Right ventricle myocardium superior (tissue), 1 donor: ENCODE data around the gene BBS1. TPM values are rescaled to one million over a fixed set of nuclear protein-coding genes. Genes with fewer than 3 reads are reported as not detected.
"Not testable (repeated sequence)": the region's sequence is repeated elsewhere in the genome, so short reads cannot be mapped to it uniquely, and the experiment has no call there.

ENCODE experiments used
- ATAC-seq: fragments of 200-7000 bp; cut with Tn5 transposase; one replicate; pipeline ENCODE4 v1.9.1; 2020; ENCODE audit warnings: mild to moderate bottlenecking; ENCODE audit not compliant: poor library complexity
- DNase-seq: peaks from one replicate; pipeline ENCODE4 v3.0.0-alpha.2; 2020
- intact Hi-C: fragments of 100-400 bp; cut with DNase I; formaldehyde crosslinking; loops from one replicate; pipeline ENCODE4 v1.11.2; 2022
- total RNA-seq: library from RNA; stranded (reverse); fragmentation: NEBNext Ultra II Directional; extraction: Animal tissue kit (Norgen Biotek cat#: 25700); gene quantifications from one replicate; pipeline ENCODE4 v1.2.1, GENCODE V29; 2021
- donor health status: DM: no; HTN: yes; CAD: no; lungs with severe emphysema.

BBS1 gene
- total RNA-seq, 1 donor from 2014 or later: 12.1 TPM

DNA sequence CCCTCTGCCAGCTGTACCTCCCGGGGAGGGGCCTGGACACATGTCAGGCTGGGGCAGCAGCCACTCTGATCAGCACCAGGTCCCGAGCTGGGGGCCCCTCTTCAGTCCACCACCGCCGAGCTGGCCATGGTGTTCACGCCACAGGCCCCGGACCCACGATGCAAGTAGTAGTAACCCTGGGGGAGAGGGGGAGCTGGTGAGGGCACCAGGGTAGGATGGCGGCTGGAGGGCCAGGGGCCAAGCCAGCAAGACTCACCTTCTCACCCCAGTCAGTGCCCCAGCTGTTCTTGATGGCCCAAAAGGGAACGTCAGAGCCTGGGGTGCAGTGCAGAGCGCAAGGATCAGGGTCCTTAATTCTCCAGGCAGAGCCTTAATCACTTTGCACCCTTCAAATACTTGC lies 53.4 kb downstream of the BBS1 start:
- intact Hi-C loops: no loop called here
- DNase-seq (no peak), ATAC-seq (no peak)

DNA sequence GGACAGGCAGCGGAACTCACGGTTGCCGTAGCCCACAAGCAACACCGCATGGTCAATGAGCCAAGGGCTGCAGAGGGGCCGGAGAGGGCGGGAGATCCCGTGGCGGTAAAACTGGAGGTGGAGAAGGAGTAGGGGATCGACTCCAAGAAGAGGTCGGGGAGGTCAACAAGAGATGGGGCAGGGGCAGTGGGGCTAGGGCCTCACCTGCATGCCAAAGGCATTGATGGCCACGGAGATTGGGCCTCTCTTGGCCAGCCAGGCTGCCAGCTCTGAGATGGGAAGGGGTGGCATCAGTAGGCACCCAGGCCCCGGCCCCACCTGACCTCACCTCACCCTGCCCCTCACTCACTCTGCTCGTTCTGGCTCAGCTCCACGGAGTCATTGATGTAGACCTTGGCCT lies 54.1 kb downstream of the BBS1 start:
- intact Hi-C loops: no loop called here
- ATAC-seq: no peak
- no peak for DNase-seq

DNA sequence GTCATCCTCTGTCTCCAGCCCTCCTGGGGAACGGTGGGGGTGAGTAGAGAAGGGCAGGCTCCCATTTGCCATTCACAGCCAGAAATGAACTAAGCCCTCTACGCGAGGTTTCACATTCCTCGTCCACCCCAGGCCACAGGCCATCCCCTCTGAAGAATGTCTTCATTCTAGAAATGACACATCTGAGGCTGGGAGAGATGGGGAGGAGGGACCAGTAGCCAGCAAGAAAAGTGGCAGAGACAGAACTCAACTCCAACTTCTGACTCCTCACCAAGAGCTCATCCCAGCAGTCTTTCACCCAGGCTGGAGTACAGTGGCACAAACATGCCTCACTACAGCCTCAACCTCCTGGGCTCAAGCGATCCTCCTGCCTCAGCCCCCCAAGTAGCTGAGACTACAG lies 54.5 kb downstream of the BBS1 start:
- ATAC-seq (no peak), DNase-seq (no peak)
- intact Hi-C loops: no loop called here

DNA sequence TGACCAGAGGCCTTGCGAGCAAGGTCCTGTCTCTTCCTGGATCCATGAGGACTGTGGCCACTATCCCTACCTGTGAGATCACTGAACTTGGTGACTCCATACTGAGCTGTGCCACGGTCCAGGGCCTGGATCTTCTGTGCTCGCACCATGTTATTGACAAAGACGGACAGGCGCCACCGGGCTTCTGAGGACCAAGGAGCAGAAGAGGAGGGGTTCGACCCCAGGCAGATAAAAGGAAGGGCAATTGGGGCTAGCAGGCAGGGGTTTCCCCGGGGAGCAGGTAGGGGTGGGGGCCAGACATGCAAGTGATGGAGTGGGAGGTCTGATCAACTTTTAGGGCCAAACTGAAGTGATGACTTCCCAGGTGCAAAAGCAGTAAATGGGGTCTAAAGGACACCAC lies 55.8 kb downstream of the BBS1 start:
- ATAC-seq: no peak
- intact Hi-C loops: no loop called here
- no peak for DNase-seq

DNA sequence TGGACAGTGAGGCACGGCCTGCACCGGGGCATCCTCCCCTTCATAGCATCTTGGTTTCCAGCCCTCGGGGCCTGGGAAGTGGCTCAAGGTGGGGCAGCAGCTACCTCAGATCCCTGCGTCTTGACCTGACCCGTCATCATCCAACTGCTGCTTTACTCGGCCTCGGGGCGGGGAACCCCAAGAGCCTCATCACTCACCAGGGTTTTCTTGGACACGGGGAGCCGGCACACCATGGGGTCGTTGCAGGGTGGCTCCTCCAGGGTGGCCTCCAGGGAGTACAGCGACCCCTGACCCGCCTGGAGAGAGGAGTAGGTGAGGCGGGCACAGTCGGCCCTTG lies 57.3 kb downstream of the BBS1 start:
- no peak for ATAC-seq
- DNase-seq: no peak
- intact Hi-C loops: no loop called here

DNA sequence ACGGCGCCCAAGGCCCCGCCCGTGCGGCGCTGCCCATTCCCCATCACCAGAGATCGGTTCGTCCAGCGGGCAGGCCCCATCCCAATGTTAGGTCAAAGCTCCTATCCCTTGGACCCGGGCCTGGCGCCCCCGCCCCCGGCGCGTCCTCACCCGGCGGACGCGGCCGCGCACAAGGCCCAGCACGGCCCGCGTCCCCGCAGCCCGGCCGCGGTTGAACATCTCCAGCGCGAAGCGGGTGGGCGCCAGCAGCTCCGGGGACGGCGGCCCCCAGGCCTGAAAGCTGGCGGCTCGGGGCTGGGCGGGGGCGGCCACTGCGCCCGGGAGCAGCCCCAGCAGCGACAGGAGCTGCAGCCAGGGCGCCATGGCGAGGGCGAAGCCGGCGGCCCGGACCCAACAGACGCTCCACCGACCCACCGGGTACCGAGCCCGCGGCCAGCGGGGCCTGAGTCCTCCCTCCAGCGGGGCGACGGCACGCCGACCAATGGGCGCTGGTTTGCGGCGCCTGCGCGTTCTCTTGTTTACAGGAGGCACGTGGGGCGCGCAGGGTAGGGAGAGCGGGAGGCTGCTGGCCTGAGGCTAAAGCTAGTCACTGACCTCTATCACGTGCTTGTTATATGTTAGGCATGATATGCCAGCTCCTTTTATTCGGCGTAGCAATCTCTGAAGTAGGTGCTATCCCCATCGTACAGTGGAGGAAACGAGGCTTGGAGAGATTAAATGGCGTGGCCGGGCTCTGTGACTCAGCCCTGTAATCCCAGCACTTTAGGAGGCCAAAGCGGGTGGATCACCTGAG lies 57.9 kb downstream of the BBS1 start, which contains the start of gene CTSF:
Gene CTSF (minus strand): TSS at position 483 of the 793 bp plus-strand sequence. CDS start 120 bp downstream, at position 363.
- ATAC-seq: peak; percentile 99
- peak; percentile 94 for DNase-seq
- intact Hi-C loops: no loop called here

DNA sequence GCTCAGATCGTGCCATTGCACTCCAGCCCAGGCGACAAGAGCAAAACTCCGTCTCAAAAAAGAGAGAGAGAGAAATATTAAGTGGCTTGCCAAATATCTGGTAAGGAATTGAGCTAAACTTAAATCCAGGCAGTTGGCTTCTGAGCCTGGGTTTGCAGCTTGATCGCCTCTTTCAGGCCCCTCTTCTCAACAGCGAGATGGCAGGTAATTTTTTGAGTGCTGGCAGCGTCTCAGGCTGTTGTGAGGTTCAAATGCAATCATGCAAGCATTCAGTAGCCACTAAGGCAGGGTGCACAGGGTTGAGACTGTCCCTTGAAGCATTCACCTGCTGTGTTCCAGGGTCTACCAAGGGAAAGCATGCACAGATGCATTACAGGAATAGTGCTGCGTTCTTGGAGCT lies 58.6 kb downstream of the BBS1 start:
- DNase-seq (no peak), ATAC-seq (no peak)
- intact Hi-C loops: no loop called here

DNA sequence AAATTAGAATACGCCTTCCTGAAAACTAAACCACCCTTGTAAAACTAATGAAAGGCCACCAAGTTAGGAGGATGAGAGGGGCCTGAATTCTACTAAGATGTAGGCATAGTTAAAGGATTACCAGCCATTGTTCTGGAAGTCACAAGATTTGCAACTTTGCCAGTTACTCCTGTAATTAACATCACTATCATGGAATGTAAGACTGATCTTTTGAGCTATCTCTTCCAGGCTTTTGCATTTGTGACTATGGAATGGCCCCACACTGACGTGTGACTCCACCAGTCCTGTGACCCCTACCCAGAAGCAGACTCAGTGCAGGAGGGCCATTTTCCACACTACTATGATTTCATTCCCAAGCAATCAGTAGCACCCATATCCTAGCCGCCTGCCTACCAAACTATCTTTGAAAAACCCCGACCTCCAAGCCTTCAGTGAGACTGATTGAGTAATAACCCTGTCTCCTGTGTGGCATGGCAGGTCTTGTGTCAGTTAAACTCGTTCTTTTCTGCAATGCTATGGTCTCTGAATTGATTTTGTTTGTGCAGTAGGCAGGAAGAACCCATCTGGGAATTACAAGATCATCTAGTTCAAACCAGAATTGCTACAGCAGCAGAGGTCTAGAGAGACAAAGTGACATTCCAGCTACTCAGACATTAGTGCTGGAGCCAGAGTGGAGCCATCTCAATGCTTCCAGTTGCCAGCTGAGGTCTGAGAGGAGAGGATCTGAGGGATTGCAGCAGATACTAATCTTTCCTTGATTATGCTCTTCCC lies 59.8 kb downstream of the BBS1 start:
- intact Hi-C loops: loop anchor here (5.0 kb wide), 1 partner anchor 262 kb away; no protein-coding TSS in a partner anchor
- DNase-seq (no peak), ATAC-seq (no peak)

DNA sequence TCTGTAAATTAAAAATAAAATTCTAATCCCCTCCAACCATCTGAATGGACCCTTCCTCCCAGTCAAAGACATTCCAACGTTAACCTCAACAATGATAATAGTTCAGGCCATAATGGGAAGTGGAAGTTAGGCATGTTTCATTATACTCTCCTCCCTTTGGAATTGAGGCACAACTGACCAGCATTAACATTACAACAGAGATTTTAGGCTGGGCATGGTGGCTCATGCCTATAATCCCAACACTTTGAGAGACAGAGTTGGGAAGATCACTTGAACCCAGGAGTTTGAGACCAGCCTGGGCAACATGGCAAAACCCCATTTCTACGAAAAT lies 60.4 kb downstream of the BBS1 start:
- ATAC-seq: no peak
- intact Hi-C loops: loop anchor here (5.0 kb wide), 1 partner anchor 261 kb away; no protein-coding TSS in a partner anchor

DNA sequence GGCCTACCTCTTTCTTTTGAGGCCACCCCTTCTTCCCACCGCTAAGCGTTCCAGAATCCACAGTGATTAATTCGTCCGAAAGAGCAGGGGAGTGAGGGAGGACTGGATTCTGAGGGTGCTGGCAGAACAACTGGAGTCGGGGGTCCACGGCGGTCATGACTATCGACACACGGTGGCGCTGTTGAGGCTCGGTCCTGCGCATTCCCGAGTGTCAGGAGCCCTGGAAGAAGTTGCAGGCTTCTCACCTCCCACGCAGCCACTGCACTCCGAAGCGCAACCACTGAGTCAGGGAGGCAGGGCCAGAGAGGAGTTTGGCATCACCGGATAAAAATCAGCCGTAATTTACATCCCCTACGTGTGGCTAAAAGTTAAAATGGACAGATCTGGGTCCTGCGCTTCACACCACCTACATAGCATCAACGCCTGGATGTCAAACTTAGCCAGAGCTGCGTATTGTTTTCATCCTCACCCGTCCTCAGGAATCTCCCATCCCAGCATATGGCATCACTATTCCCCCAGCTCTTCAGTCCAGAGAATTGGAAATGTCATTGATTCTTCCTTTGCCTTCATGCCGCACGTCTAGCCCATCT lies 68.7 kb downstream of the BBS1 start:
- peak; percentile 95 for ATAC-seq
- intact Hi-C loops: loop anchor here (2.0 kb wide), 1 partner anchor 100 kb away; no protein-coding TSS in a partner anchor
- DNase-seq: peak; percentile 89

More for the DNA sequence above, 60.4 kb downstream of the BBS1 start:
- no peak for DNase-seq

DNA sequence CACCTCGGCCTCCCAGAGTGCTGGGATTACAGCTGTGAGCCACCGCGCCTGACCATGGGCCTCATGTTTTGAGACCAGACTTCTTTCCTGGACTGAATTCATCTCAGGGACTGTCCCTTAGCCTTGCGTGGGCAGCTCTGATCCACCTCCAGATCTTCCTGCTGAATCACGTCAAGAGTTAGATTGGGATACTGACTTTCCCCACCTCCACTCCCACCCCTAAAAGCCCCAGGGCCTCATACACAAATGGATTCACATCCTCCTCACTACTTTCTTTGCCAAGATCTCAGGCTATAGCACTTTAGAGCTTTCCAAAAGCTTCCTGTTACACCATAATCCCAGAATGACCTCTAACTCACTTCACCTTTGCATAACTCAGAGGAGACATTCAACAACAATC lies 70.4 kb downstream of the BBS1 start:
- DNase-seq (no peak), ATAC-seq (no peak)
- intact Hi-C loops: no loop called here

DNA sequence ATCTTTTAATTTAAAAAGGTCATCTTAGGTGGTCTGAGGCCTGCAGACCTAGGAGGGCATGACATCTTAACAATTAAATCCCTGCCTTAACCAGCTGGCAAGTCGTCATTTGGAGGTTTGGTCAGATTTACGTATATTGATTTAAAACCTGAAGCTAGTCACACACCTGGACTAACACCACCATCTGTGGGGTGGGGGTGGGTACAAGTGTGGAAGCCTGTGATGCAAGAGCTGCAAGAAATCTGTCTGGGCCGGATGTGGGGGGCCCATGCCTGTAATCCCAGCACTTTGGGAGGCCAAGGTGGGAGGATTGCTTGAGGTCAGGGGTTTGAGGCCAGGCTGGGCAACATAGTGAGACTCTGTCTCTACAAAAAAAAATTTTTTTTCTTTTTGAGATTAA lies 70.8 kb downstream of the BBS1 start:
- no peak for ATAC-seq
- intact Hi-C loops: no loop called here
- no peak for DNase-seq

DNA sequence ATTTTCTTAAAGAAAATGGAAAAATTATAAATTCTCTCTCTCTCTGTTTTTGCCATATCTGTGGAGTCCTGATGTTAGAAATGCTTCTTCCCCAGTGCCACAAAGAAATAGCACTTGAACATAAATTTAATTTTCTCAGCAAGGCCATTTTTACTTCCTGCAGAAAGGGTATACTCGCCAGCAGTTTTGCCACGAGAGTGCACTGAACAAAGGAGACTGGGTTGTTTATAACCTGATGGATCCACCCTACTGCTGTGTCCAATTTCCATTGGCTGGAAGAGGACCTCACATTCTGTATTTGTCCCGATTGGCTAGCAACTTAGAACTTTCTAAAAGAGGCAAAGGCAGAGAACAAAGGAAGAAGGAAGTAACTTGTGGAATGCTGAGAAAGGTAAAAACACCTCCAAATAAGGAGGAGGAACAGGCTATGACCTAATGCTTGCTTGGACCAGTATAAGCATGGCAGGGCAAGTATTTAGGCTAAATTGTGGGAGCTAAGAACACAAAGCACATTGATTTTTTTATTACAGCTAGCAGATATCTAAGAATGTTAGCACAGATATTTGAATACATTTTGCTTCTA lies 72.2 kb downstream of the BBS1 start:
- ATAC-seq, intact Hi-C loops, DNase-seq: not testable (repeated sequence)

Other genes with a start within 250 kb of the BBS1 start
- gene RAB1B, start 242.0 kb upstream of the BBS1 start, total RNA-seq: 114 TPM
- not detected for gene CNIH2, start 232.5 kb upstream of the BBS1 start, total RNA-seq
- 38.4 TPM for gene YIF1A, start 221.5 kb upstream of the BBS1 start, total RNA-seq
- not detected for gene TMEM151A, start 218.7 kb upstream of the BBS1 start, total RNA-seq
- gene CD248, start 193.6 kb upstream of the BBS1 start, total RNA-seq: 15.7 TPM
- 1.0 TPM for gene RIN1, start 174.2 kb upstream of the BBS1 start, total RNA-seq
- 15.1 TPM for gene BRMS1, start 165.5 kb upstream of the BBS1 start, total RNA-seq
- 51.3 TPM for gene B4GAT1, start 163.0 kb upstream of the BBS1 start, total RNA-seq
- 16.3 TPM for gene SLC29A2, start 138.9 kb upstream of the BBS1 start, total RNA-seq
- not detected for gene NPAS4, start 89.6 kb upstream of the BBS1 start, total RNA-seq
- 52.6 TPM for gene MRPL11, start 71.8 kb upstream of the BBS1 start, total RNA-seq
- gene PELI3, start 43.7 kb upstream of the BBS1 start, total RNA-seq: 8.9 TPM
- 11.1 TPM for gene DPP3, start 30.2 kb upstream of the BBS1 start, total RNA-seq
- 4.4 TPM for gene ZDHHC24, start 35.4 kb downstream of the BBS1 start, total RNA-seq
- gene ACTN3, start 36.3 kb downstream of the BBS1 start, total RNA-seq: not detected
- 59.3 TPM for gene CTSF, start 58.0 kb downstream of the BBS1 start, total RNA-seq
- gene CCDC87, start 82.4 kb downstream of the BBS1 start, total RNA-seq: 0.24 TPM
- 25.8 TPM for gene CCS, start 82.5 kb downstream of the BBS1 start, total RNA-seq
- 28.7 TPM for gene RBM14, start 106.0 kb downstream of the BBS1 start, total RNA-seq
- gene RBM4, start 128.1 kb downstream of the BBS1 start, total RNA-seq: 73.4 TPM
- 11.2 TPM for gene RBM4B, start 167.3 kb downstream of the BBS1 start, total RNA-seq
- 1.3 TPM for gene SPTBN2, start 218.6 kb downstream of the BBS1 start, total RNA-seq